Measurements from ENCODE around the gene ANKRD55.
"Not testable (repeated sequence)": the region's sequence is repeated elsewhere in the genome, so short reads cannot be mapped to it uniquely, and the experiment has no call there.

The ANKRD55 gene

DNA sequence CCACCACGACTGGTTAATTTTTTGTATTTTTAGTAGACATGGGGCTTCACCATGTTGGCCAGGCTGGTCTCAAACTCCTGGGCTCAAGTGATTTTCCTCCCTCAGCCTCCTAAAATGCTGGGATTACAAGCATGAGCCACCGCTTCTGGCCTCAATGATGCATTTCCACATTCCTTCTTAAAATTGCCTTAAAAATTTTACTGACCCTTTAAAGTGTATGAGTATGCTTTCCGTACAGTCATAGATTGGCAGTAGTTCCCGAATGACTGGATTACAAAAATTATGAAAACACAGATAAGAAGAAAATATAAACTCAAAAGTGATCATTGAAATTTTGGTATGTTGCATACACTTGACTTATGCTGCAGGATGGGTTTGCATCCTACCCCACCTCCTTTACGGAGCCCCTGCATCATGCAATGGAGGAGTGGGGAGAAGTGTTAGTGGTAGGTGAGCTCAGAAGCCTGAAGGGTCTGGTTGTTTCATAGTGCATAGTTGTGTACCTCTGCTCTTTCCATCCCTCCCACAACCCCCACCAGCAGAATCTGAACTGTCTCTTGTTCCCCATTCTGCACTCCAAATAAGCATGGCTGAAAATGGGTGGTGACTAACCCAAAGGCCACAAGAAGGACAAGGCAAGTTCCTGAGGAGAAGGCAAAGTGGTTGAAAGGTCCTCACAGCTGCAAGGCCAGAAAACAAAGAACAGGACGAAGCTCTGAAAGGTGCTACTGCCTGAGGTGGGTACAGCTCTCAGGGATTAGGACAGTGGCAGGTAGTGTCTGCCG lies 26.8 kb downstream of the ANKRD55 start:
- no peak for FAIRE-seq

- FAIRE-seq = not testable (repeated sequence)
Measured at GRCh38 chr5:56203936-56204335, 29.2 kb downstream of the ANKRD55 start.

DNA sequence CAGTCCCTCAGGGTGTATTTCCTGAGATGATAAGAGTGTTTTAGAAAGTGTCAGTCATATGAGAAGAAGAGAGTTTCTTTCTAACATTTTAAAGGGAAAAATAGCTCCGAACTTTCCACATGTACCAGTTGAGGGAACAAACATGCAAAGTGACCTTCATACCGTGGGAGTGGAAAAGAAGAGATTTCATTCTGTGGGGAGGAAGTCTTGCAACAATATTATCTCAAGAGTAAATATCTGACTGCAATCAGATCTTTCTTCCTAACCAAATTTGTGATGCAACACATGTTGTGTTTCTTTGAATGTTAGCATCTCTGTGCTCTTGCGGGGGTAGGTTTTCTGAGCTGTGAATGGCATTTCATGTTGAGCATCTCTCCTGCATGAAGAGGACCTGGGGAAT lies 30.6 kb downstream of the ANKRD55 start:
- no peak for FAIRE-seq

GRCh38 chr5:56201762-56202261 lies 31.3 kb downstream of the ANKRD55 start:
- FAIRE-seq = not testable (repeated sequence)

DNA sequence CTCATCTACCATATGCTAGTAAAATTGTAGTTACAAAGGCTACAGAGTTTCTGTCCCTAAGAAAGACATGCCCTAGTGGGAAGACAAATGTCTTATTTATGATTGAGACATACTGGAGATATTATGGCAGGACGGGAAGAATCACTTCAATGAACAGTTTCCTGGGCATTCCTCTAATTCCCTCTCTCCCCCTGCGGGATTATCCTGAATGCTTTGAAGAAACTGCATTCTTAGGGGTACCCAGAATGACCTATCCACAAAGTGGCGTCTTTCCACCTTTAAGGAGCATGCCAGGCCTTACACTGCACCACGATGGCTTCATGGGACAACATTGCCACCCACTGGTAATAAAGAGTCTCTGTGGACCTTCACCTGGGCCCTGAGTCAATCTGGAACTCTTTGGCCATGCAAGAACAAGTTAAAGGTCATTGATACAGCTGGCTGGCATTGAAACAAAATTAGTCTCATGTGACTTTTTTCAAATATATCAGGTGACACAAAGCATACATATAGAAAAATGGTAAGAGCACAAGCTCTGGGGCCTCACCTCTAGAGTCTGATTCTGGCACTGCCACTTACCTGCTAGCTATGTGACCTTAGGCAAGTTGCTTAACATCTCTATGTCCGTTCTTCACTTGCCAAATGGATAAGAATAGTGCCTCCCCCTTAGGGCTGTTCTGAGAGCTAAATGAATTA lies 32.0 kb downstream of the ANKRD55 start:
- FAIRE-seq = peak; percentile 43

GRCh38 chr5:56195016-56195415 lies 38.1 kb downstream of the ANKRD55 start:
- no peak for FAIRE-seq

- no peak for FAIRE-seq
Measured at GRCh38 chr5:56192246-56192645, 40.9 kb downstream of the ANKRD55 start.

GRCh38 chr5:56191656-56192055 lies 41.5 kb downstream of the ANKRD55 start:
- FAIRE-seq = no peak

DNA sequence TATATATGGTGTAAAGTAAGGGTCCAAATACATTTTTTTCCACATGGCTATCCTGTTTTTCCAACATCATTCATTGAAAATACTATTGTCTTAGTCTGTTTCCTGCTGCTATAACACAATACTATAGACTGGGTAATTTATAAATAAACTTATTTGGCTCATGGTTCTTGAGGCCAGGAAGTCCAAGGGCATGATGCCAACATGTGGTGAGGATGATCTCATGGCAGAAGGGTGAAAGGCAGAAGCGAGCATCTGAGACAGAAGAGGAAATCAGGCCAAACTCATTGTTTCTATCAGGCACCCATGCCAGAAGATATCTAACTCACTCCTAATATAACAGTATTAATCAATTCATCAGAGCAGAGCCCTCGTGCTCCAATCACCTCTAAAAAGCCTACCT lies 42.6 kb downstream of the ANKRD55 start:
- FAIRE-seq = no peak

DNA sequence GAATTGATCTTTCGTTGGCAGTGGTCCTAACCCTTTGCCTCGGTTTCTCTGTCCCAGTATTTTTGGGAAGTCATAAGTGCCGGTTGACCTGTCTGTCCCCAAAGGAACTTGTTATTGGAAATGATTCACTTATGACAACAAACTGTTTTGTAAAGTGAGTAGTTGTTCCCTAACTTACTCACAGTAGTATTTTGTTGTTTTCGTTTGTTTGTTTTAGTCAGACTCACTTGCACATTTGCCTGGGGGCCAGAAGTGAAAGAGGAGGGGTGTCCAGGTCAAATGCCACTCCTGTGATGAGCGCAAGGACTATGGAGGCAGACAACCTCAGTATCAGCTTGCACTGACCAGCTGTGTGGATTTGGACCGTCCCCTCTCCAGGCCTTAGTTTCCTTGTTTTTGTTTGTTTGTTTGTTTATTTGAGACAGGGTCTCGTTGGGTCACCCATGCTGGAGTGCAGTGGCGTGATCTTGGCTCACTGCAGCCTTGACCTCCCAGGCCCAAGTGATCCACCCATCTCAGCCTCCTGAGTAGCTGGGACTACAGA lies 47.3 kb downstream of the ANKRD55 start:
- no peak for FAIRE-seq

DNA sequence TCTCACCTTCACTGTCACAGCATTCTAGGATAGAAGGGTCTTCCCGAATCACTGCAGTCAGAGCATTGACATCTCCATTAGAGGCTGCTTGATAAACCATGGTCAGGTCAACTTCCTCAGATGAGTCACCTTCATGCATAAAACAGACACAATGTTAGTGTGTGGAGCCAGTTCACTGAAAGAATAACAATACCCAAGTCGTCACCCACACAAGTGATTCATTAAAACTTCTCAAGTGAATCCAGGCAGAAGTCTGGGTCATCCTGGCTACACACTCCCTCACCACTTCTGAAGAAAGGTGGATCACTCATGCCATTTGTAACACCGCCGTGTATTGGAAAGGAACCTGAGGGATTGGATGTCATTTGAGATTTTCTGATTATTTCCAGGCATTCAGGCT lies 49.6 kb downstream of the ANKRD55 start:
- no peak for FAIRE-seq

DNA sequence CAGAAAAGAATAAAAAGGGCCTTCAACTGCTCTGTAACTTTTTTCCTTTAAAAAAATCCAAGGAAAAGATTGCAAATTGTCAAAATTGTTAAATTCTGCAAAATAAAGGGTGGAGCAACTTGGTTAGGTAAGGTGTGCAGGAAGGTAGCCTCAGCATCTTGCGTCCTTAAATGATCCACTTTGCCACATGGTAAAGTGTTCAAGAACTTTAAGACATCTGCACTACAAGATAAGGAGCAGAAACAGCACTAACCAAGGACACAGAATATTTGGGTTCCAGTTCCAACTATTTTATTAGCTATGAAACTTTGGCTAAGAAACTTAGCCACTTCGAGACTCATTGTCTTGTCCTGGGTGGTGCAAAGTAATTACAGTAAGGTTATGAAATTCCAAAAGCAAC lies 53.7 kb downstream of the ANKRD55 start:
- FAIRE-seq = no peak

DNA sequence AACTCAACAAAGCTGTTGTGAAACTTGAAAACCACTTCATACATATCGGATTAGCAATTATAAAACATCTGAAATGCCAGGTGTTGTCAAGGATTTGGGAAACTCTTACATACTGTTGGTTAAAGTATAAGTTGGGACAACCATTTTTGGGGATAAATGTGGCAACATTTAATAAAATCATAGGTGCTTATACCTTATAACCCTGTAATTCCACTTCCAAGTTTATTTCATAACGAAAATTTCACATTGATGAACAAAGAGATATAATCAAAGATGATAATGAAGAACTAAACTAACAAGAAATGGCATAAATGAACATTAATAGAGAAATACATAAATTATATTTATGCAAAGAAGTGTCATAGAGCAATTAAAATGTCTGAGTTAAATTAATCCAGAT lies 54.3 kb downstream of the ANKRD55 start:
- FAIRE-seq = peak; percentile 35

DNA sequence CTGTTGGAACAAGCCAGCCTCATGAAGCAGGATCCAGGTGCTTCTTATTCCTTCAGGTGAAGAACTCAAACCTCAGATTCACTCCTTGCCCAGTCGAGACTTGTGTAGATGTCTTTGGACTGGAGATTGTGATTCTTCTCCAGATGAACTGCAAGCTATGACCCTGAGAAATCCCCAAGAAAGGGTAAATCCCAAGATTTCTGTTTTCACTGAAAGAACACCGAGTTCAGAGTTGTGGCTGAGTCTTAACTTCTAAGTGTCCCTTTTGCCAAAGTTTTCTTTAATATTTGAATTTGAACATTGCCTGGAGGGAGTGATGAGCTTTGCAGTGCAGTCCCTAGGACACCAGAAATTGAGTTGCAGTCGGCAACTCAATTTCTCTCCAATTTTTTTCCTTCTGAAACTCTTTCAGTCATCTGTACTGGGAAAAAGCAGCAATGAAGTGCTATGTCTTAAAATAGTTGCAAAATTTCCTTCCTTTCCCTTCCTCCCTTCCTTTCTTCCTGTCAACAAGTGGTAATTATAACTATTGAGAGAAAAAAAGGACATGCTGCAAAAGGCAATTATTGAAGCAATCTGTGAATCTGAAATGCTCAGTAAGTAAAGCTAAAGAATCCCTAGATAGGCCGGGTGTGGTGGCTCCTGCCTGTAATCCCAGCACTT lies 56.1 kb downstream of the ANKRD55 start:
- FAIRE-seq = no peak

GRCh38 chr5:56176155-56176798 lies 56.9 kb downstream of the ANKRD55 start:
- no peak for FAIRE-seq

GRCh38 chr5:56175488-56175887 lies 57.6 kb downstream of the ANKRD55 start:
- FAIRE-seq = no peak

DNA sequence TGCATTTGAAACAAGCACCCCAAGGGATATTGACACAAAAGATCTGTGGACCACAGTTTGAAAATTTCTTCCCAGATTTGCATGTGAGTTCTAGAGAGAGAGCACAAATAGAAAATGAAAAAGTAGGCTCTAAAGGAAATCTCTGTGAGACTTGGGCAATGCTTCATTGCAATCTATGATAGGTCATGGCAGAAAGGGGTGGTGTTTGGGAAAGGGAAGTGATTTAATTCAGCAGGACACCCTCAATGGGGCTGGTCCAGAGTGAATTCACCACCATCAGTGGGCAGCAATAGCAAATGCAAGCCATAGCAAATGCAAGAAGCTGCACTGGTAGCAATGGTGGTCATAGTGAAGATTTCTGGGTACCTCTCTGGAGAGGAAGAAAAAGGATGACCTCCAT lies 58.1 kb downstream of the ANKRD55 start:
- no peak for FAIRE-seq

- no peak for FAIRE-seq
Measured at GRCh38 chr5:56172241-56172640, 60.9 kb downstream of the ANKRD55 start.

DNA sequence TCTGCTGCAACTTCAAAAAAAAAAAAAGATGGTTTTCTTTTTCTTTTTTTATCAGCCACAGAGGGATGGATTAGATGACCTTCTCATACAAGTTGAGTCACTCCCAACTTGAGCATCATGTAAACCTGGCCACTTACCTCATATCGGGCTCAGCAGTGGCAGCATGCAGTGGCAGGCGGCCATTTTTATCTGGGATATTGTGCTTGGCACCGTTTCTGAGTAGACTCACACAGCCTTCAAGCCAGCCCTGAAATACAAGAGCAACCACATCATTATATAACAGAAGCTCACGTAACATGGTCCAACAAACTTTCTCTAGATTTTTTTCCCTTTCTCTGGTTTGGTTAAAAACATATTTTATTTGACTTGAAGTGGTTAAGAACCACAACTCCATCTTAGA lies 62.6 kb downstream of the ANKRD55 start:
- FAIRE-seq = no peak

DNA sequence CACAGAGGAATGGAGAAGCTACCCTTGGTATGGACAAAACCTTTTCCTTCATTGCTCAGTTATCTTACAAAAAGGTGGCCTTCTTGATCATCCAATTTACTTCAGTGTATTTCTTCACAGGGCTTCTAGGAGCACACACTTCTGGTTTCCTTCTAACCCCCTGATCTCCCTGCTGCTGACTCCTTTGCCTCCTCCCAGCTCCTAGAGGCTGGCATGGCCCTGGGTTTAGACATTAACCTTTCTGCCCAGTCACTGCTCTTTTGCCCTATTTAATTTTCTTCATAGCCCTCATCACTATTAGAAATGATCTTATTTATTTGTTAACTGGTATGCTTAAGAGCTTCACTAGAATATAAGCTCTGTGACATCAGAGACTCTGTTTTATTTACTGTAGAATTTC lies 63.2 kb downstream of the ANKRD55 start:
- FAIRE-seq = no peak

DNA sequence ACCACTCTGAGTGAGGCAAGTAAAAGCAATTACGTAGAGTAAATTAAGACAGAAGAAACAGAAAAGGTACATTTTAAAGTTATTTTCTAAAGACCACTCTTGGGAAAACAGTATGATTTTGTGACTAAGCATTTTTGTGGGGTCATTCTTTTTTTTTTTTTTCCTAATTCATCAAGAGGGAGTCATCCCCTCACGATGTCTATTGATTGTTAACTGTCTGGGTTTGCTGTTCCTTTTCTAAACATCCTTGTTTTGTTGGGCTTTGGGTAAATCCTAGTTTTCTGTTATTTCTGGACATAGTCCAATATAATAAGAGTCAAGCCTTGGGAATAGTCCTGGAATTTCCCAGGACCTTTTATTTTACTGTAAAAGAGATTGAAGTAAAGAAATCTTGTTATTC lies 63.8 kb downstream of the ANKRD55 start:
- no peak for FAIRE-seq

DNA sequence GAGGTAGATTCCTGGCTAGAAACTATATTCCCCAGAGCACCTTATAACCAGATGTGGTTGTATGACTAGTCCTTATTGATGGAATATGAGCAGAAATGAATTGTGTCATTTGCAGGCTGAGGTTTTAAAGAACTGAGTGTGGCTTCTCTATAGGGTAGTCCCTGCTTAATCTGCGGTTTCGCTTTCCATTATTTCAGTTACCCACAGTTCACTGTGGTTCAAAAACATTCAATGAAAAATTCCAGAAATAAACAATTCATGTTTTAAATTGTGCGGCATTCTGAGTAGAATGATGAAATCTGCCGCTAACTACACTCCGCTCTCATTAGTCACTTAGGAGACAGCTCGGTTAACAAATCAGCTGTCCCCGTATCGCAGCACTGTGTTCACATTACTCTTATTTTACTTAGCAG lies 65.1 kb downstream of the ANKRD55 start:
- FAIRE-seq = no peak

DNA sequence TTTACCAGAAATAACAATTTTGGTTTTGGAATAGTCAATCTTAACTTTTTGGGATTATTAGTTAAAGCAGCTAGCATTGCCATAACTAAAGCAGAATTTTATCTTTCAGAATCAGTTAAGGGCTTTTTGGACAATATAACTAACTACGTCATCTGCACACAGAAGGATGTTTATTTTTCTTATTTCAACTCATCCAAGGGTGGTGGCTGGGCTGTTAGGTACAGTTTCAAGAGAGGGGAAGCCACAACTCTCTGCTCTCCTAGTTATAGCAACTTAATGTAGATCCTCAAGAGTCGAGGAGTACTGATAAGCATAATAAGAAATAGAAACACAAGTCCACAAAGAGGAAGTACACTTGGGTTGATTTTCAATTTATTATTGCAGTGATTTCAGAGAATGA lies 65.6 kb downstream of the ANKRD55 start:
- FAIRE-seq = no peak

Measured in endometrium (tissue), 2 donors.